PC-3 (cell line): ENCODE measurements around the gene PSMD7.

Experiments
- CTCF ChIP-seq: fragments of 300-600 bp; sonication (generic); conservative IDR thresholded peaks from 2 replicates; pipeline ENCODE4 v1.5.1; 2017; ENCODE audit warnings: antibody characterized with exemption, low read depth, mild to moderate bottlenecking, low read length
- EZH2 ChIP-seq: fragments of 300-600 bp; sonication (generic); IDR thresholded peaks from one replicate; pipeline ENCODE4 v1.6.1; 2017; ENCODE audit warnings: antibody characterized with exemption, mild to moderate bottlenecking, low read length; ENCODE audit not compliant: unreplicated experiment
- EZH2phosphoT487 ChIP-seq: fragments of 300-600 bp; sonication (generic); IDR thresholded peaks from 2 replicates; pipeline ENCODE4 v1.6.1; 2018; ENCODE audit warnings: mild to moderate bottlenecking, antibody characterized with exemption, low read length, borderline replicate concordance

- TF ChIP-seq CTCF: no peak
- TF ChIP-seq EZH2: no peak
- TF ChIP-seq EZH2phosphoT487: no peak
Measured at GRCh38 chr16:74304835-74305176, 8.2 kb downstream of the PSMD7 start.
